GM19238 (cell line): ENCODE results near the gene GLI1.
"Not testable (repeated sequence)": the region's sequence is repeated elsewhere in the genome, so short reads cannot be mapped to it uniquely, and the experiment has no call there.

ENCODE experiments used
- DNase-seq: peaks from one replicate; pipeline ENCODE4 v3.0.0; 2011; ENCODE audit warnings: low spot score; ENCODE audit not compliant: insufficient read length

The GLI1 gene

DNA sequence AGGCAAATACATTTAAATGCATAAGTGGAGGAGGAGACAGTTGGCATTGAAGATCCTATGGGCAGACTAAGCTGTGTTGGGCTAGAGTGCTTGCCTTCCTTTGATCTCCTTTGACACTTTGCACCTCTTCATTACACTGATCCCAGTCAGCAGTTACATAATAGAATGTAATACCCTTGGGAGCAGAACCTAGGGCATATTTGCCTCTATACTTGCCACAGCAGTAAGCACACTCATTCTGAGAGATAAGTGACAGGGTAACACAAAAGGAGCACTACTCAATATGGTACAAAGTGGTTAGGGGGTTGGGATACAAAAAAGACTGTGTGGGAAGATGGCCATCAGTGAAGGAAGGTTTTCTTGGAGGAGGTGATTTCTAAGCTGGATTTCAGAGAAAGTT, 37.2 kb downstream of the GLI1 start:
- DNase-seq, result no peak

DNA sequence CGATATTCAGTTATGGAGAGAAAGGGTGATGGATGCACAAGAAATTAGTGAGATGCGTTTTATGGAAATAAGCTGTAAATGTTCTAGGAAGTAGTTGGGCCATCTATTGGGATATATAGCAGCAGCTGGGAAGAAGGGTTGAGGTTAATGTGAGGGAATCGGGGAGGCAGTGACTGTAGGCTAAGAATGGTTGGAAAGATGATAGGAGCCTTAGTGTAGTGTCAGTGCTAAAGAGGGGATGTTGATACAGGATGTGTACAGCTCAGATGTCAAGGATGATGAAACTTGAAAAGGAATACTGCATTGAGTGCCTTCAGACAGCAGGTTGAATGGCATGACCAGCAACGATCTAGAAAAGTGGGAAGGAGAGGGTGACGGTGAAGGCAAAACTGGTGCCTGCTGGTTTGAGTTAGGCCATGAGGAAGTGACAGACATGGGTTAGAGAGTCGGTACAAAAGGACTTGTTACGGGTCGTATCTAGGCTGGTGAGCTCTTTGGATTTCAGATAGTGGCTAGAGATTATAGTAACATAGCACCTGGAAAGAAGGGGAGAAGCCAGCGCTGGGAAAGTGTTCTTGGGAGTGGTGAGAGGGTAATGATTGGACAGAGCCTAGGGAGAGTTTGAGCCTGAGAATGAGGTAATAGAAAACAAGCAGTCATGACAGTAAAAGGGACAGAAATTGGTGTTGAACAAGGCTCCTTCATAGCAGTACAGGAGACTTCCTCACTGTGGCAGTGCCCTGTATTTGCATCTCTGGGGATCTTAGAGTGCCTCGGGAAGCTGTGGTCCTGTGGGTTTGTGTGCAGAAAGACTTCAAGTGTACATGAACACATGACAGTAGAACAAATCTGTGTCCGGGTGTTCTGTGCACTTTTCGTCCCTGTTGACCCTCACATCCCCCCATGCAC, 37.9 kb downstream of the GLI1 start:
- no peak for DNase-seq

DNA sequence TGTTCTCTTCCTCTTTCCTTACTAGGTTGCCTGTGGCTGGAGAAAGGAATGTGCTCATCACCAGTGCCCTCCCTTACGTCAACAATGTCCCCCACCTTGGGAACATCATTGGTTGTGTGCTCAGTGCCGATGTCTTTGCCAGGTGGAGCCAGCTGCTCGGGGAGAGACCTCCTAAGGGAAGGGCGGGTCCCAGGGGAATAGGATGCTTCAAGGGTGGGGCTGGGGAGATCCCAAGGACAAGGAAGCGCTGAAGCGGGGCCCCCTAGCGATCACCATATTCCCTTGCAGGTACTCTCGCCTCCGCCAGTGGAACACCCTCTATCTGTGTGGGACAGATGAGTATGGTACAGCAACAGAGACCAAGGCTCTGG, 38.5 kb downstream of the GLI1 start:
- no peak for DNase-seq

DNA sequence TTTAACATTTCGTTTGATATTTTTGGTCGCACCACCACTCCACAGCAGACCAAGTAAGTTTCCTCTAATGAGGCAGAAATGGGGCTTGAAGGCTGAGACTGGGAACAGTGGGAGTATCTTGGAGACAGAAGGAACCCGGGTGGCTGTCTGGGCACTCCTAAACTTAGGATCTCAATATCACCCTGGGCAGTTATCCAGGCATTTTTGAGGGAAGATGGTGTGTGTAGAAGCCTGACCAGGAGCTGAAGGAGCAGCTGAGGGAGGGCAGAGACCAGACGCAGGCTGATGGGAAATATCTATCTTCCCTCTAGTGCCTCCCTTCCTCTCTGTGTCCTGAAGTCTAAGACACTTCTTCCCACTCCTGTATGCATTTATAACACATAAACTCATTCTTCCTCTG, 39.0 kb downstream of the GLI1 start:
- DNase-seq, result no peak

DNA sequence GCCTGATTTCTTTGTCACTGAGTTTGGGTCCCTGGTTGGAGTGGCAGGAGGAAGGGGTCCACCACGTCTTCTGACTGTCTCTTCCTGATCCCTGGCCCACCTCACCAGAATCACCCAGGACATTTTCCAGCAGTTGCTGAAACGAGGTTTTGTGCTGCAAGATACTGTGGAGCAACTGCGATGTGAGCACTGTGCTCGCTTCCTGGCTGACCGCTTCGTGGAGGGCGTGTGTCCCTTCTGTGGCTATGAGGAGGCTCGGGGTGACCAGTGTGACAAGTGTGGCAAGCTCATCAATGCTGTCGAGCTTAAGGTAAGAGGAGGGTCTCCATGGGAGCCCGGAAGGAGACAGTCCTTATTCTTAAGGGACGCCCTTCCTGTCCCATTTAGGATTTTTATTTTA, 40.6 kb downstream of the GLI1 start:
- no peak for DNase-seq

DNA sequence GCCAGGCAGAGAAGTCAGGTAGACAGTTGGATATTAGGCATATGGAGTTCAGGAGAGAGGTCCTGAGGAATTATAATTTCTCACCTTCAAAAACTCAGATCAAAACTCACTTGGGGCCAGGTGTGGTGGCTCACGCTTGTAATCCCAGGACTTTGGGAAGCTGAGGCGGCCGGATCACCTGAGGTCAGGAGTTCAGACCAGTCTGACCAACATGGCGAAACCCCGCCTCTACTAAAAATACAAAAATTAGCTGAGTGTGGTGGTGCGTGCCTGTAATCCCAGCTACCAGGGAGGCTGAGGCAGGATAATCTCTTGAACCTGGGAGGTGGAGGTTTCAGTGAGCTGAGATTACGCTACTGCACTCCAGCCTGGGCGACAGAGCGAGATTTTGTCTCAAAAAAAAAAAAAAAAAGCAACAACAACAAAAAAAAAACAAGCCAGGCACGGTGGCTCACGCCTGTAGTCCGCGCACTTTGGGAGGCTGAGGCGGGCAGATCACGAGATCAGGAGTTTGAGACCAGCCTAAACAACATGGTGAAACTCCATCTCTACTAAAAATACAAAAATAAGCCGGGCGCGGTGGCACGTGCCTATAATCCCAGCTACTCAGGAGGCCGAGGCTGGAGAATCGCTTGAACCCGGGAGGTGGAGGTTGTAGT, 42.9 kb downstream of the GLI1 start:
- not testable (repeated sequence) for DNase-seq

DNA sequence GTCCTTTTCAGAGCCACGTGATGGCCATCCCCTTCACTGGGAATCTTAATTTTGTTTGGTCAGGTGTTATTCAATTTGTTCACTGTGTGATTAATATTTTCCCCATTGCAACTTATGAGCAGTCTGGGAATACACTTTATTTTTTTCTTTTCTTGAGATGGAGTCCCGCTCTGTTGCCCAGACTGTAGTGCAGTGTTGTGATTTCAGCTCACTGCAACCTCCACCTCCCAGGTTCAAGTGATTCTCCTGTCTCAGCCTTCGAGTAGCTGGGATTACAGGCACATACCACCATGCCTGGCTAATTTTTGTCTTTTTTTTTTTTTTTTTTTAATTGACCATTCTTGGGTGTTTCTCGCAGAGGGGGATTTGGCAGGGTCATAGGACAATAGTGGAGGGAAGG, 47.0 kb downstream of the GLI1 start:
- DNase-seq, result not testable (repeated sequence)

DNA sequence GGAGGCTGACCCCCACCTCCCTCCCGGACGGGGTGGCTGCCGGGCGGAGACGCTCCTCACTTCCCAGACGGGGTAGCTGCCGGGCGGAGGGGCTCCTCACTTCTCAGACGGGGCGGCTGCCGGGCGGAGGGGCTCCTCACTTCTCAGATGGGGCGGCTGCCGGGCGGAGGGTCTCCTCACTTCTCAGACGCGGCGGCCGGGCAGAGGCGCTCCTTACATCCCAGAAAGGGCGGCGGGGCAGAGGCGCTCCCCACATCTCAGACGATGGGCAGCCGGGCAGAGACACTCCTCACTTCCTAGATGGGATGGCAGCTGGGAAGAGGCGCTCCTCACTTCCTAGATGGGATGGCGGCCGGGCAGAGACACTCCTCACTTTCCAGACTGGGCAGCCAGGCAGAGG, 48.2 kb downstream of the GLI1 start:
- DNase-seq, result not testable (repeated sequence)

DNA sequence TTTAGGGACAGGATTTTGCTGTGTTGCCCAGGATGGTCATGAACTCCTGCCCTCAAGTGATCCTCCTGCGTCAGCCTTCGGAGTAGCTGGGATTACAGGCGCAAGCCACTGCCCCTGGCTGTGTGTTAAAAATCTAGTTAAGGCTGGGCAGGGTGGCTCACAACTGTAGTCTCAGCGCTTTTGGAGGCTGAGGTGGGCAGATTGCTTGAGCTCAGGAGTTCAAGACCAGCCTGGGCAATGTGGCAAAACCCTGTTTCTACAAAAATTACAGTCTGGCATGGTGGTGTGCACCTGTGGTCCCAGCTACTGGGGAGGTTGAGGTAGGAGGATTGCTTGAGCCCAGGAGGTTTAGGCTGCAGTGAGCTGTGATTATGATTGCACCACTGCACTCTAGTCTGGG, 51.6 kb downstream of the GLI1 start:
- no peak for DNase-seq

DNA sequence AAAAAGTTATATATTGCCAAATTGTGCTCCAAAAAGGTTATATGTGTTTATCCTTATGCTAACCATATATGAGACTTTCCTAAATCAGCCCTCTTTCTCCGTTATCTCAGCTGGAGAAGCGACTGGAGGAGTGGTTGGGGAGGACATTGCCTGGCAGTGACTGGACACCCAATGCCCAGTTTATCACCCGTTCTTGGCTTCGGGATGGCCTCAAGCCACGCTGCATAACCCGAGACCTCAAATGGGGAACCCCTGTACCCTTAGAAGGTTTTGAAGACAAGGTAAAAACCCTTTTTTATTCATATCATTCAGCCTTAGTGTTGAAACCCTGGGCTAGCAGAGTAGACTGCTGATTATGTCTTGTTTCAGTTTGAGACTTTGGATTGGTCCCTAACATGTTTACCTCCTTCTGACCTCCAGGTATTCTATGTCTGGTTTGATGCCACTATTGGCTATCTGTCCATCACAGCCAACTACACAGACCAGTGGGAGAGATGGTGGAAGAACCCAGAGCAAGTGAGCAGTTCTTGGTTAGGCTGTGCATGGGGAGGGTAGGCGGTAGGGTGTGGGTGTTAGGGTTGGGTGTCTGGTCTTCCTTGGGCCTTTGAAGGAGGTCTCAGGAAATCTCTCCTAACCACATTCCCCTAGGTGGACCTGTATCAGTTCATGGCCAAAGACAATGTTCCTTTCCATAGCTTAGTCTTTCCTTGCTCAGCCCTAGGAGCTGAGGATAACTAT, 52.2 kb downstream of the GLI1 start:
- no peak for DNase-seq

DNA sequence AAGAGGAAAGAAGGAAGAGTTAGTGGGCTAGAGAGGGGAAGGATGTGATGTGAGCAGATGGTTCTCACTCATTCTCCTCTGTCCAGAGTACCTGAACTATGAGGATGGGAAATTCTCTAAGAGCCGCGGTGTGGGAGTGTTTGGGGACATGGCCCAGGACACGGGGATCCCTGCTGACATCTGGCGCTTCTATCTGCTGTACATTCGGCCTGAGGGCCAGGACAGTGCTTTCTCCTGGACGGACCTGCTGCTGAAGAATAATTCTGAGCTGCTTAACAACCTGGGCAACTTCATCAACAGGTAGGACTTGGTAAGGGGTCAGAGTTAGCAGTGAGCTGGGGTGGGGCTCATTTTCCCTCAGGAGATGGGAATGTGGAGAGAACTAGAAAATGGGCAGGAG, 53.1 kb downstream of the GLI1 start:
- DNase-seq, result no peak

DNA sequence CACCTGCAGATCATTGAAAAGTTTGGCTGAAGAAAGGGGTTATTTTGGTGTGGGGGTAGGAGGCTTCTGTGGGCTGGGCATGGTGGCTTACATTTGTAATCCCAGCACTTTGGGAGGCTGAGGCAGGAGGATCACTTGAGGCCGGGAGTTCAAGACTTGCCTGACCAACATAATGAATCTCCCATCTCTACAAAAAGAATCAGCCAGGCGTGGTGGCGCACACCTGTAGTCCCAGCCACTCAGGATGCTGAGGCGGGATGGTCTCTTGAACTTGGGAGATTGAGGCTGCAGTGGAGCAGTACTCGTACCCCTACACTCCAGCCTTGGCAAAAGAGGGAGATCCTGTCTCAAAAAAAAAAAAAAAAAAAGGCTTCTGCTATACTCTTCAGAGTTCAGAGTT, 53.7 kb downstream of the GLI1 start:
- no peak for DNase-seq

DNA sequence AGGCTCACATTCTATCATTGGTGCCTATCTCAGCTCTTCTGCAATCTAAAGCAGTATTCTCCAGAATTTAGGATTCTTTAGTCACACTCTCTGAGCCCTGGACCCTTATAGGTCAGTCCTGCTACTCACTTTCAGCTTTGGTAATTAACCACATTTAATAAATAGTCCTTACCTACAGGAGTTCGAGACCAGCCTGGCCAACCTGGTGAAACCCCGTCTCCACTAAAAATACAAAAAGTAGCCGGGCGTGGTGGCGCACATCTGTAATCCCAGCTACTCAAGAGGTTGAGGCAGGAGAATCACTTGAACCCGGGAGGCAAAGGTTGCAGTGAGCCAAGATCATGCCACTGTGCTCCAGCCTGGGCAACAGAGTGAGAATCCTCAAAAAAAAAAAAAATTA, 54.1 kb downstream of the GLI1 start:
- not testable (repeated sequence) for DNase-seq

DNA sequence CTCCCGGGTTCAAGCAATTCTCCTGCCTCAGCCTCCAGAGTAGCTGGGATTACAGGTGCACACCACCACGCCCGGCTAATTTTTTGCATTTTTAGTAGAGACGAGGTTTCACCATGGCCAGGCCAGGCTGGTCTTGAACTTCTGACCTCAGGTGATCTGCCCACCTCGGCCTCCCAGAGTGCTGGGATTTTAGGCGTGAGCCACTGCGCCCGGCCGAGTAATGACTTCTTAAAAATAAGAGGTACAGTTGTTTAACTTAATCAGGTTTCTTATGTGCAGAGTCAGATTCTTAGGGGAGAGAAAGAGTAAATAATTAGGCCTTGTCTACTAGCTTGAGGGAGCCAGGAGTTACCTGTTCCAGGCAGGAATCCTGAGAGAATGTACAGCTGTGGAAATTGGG, 54.7 kb downstream of the GLI1 start:
- DNase-seq, result not testable (repeated sequence)

DNA sequence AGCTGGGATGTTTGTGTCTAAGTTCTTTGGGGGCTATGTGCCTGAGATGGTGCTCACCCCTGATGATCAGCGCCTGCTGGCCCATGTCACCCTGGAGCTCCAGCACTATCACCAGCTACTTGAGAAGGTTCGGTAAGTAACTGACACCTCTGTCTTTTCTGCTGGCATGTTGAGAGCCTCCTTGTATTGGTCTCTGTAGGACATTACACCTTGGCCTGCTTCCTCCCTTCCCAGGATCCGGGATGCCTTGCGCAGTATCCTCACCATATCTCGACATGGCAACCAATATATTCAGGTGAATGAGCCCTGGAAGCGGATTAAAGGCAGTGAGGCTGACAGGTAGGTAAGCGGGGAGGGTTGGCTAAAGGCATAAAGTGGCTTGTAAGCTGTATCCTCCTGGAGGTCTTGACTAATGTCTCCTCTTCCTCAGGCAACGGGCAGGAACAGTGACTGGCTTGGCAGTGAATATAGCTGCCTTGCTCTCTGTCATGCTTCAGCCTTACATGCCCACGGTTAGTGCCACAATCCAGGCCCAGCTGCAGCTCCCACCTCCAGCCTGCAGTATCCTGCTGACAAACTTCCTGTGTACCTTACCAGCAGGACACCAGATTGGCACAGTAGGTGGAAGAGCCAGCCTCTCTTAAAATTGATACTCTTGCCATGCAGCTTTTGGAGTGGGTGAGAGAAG, 55.3 kb downstream of the GLI1 start:
- DNase-seq, result no peak

DNA sequence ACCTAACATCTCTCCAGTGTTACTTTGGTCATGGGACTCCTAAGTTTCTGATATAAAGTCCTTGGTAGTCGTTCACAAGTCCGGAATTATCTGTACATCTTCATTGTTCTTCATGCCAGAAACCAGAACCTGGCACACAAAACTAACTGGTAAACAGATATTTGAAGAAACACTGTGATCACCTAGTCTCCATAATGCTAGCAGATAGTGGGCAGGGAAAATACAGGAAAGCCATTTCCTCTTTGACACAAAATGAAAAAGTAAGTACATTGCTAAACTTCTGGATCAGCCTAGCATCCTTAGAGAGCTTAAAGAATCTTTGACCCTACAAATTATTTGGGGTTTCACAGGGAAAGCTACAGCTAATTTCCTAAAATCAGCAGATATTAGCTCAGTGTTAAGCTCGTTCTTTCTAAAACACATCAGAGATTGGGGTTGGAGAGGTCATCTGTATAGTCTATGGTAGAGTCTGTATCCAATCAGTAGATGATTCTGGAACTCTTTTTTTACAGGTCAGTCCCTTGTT, 55.9 kb downstream of the GLI1 start:
- DNase-seq, result no peak

DNA sequence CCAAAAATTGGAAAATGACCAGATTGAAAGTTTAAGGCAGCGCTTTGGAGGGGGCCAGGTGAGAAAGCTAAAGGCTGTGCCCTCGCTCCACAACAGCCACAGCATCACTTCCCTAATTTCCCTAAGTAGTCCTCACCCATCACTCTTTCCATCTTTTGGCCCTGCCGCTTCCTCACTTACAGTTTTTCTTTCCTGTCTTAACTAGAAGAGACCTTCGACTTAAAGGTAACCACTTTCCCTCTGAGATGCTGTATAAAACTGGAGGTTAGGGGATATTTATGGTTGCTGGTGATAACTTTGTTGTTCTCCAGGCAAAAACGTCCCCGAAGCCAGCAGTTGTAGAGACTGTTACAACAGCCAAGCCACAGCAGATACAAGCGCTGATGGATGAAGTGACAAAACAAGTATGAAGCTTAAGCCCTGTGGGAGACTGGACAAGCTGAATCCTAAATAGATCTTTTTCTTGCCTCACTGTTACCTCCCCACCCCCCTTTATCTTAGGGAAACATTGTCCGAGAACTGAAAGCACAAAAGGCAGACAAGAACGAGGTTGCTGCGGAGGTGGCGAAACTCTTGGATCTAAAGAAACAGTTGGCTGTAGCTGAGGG, 56.5 kb downstream of the GLI1 start:
- DNase-seq, result no peak

DNA sequence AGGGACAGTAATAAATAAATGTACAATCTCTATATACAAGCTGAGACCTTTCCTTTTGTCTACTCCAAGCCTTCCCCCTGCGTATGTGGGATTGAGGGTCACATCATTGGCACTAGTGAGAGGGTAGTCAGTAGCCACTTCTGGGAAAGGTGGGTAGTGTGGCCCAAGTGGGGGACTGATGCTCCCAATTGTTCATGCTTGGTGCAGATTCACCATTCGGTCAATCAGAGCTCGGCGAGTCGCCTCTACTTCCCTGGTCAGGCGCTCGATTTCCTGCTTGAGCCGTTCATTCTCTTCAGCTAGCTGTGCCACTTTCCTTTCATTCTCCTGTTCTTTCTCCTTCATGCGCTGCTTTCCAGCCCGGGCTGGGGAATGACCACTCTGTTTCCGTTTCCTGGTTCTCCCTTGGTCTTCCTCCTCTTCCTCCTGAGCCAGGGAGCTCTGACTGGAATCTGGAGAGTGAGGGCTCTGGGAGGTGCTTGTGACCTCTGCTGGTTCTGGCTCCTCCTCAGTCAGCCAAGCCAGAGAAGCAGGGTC, 57.1 kb downstream of the GLI1 start:
- no peak for DNase-seq

DNA sequence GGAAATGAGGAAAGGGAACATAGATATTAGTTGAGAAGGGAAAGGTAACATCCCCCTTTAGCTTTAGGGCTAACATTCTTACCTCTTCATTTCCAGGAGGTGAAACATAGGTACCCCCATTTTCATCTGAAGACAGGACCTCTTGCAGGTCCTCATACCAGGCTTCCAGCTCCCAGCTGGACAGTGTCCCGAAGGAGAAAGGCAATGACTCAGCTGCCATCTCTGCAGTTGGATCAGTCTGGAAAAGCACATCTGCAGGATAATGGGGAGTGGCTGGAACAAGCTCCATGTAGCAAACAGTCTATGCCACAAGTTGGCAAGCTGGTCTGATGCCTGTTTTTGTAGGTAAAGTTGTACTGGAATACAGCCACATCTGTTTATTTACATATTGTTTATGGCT, 57.6 kb downstream of the GLI1 start:
- no peak for DNase-seq

DNA sequence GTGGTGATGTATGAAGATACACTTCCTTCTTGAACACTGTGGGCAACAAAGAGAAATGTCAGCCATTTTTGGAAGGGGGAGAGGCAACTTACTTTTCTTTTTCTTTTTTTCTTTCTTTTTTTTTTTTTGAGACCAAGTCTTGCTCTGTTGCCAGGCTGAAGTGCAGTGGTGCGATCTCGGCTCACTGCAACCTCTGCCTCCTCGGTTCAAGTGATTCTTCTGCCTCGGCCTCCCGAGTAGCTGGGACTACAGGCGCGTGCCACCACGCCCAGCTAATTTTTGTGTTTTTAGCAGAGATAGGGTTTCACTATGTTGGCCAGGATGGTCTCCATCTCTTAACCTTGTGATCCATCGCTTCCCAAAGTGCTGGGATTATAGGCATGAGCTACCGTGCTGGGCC, 58.1 kb downstream of the GLI1 start:
- DNase-seq, result not testable (repeated sequence)
